Measurements from ENCODE around the gene DHRS7C.

Gene DHRS7C

DNA sequence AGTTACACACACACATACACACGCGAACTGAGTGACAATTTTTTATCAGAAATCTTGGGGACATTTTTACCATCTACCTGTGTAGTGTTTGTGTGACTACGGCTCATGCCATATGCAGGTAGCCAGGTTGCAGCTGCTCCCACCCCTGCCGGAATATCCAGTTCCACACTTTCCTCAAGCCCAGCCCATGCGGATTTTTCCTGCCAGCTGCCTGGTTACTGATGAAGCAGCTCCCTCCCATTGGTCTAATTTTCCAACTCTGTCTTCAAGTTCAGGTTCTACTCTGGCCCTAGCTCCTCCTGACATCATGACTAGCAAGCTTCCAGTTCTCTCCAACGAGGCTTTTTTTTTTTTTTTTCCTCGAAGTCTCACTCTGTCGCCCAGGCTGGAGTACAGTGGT lies 25.7 kb upstream of the DHRS7C start:
- no peak for TF ChIP-seq CTCF (IDR thresholded peaks at IDR 0.05; ENCODE audit: extremely low read depth, missing control alignments)
- no peak for DNase-seq (ENCODE audit: low spot score)

- TF ChIP-seq CTCF (IDR thresholded peaks at IDR 0.05; ENCODE audit: extremely low read depth, missing control alignments) = no peak
- no peak for DNase-seq (ENCODE audit: low spot score)
These were observed 25.1 kb upstream of the DHRS7C start for GRCh38 chr17:9816472-9816871.

DNA sequence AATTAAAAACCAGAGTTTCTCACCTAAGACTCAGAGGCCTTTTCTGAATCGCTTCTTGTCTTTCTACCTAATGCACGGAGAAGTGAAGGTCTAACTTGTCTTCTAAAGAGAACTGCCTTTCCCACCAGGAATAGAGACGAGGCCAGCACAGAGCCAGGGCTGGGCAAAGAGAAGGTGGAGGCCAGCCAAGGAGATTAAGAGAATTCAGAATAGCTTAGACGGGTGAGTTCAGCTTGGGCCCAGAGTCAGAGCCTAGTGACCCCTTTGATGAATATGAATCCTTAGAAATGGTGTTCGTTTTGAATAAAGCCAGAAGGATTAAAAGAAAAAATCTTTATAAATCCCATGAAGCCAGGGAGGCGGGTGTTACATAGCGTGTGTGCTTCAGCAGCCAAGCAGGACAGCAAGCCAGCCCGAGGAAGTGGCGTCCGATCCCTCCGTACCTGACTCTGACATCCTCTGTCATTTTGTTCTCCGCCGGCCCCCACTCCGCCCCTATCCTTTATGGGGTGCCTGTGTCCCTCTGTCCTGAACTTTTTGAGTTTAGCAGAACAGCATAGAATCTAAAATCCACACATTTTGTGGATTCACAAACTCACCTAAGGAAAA lies 23.0 kb upstream of the DHRS7C start:
- no peak for DNase-seq (ENCODE audit: low spot score)
- no peak for TF ChIP-seq CTCF (IDR thresholded peaks at IDR 0.05; ENCODE audit: extremely low read depth, missing control alignments)

- no peak for DNase-seq (ENCODE audit: low spot score)
- TF ChIP-seq CTCF (IDR thresholded peaks at IDR 0.05; ENCODE audit: extremely low read depth, missing control alignments) = no peak
These were observed 21.8 kb upstream of the DHRS7C start for GRCh38 chr17:9813166-9813565.

- no peak for DNase-seq (ENCODE audit: low spot score)
- TF ChIP-seq CTCF (IDR thresholded peaks at IDR 0.05; ENCODE audit: extremely low read depth, missing control alignments) = no peak
These were observed 20.1 kb upstream of the DHRS7C start for GRCh38 chr17:9811537-9811936.

GRCh38 chr17:9811086-9811485 lies 19.7 kb upstream of the DHRS7C start:
- no peak for TF ChIP-seq CTCF (IDR thresholded peaks at IDR 0.05; ENCODE audit: extremely low read depth, missing control alignments)
- DNase-seq (ENCODE audit: low spot score) = no peak

- DNase-seq (ENCODE audit: low spot score) = no peak
- no peak for TF ChIP-seq CTCF (IDR thresholded peaks at IDR 0.05; ENCODE audit: extremely low read depth, missing control alignments)
These were observed 18.9 kb upstream of the DHRS7C start for GRCh38 chr17:9810100-9810949.

All from GM20000 (cell line).